Loucy (cell line): Measurements from ENCODE around the gene SPTB.

Experiments used
- EZH2phosphoT487 ChIP-seq: fragments of 200-600 bp; IDR thresholded peaks from 2 replicates; pipeline ENCODE4 v1.6.1; 2018; ENCODE audit warnings: antibody characterized with exemption, mild to moderate bottlenecking, moderate library complexity, borderline replicate concordance
- TF ChIP-seq, protein P1 (sequence below): fragments of 200-600 bp; sonication (generic); conservative IDR thresholded peaks from 2 replicates; pipeline ENCODE4 v1.5.1; 2014; ENCODE audit warnings: mild to moderate bottlenecking, antibody characterized with exemption, low read length

DNA sequence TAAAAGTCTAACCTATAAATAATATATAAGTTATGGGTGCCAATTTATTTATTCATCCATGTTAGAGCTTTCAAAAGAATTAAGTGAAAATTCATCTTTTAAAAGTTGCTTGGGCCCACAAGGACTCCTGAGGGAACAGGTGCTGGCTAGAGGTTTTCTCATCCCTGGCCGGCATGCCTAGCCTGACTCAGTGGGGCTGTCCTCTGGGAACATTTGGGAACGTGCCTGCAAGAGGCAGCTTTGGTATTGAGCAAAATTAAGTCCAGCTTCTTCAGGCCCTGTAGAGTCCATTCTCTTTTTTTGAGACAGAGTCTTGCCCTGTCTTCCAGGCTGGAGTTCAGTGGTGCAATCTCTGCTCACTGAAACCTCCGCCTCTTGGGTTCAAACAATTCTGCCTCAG, 44.7 kb downstream of the SPTB start:
- TF ChIP-seq, protein P1, sequence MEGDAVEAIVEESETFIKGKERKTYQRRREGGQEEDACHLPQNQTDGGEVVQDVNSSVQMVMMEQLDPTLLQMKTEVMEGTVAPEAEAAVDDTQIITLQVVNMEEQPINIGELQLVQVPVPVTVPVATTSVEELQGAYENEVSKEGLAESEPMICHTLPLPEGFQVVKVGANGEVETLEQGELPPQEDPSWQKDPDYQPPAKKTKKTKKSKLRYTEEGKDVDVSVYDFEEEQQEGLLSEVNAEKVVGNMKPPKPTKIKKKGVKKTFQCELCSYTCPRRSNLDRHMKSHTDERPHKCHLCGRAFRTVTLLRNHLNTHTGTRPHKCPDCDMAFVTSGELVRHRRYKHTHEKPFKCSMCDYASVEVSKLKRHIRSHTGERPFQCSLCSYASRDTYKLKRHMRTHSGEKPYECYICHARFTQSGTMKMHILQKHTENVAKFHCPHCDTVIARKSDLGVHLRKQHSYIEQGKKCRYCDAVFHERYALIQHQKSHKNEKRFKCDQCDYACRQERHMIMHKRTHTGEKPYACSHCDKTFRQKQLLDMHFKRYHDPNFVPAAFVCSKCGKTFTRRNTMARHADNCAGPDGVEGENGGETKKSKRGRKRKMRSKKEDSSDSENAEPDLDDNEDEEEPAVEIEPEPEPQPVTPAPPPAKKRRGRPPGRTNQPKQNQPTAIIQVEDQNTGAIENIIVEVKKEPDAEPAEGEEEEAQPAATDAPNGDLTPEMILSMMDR: no peak
- no peak for TF ChIP-seq EZH2phosphoT487
